Hypothalamus (tissue), 51 donors: ENCODE results near the gene AOPEP.
"Not testable (repeated sequence)": the region's sequence is repeated elsewhere in the genome, so short reads cannot be mapped to it uniquely, and the experiment has no call there.

Source experiments
- DNase-seq, 51 donors: peaks; one replicate each; lab custom pipeline; 2025; lab: John Stamatoyannopoulos, UW

Gene AOPEP

DNA sequence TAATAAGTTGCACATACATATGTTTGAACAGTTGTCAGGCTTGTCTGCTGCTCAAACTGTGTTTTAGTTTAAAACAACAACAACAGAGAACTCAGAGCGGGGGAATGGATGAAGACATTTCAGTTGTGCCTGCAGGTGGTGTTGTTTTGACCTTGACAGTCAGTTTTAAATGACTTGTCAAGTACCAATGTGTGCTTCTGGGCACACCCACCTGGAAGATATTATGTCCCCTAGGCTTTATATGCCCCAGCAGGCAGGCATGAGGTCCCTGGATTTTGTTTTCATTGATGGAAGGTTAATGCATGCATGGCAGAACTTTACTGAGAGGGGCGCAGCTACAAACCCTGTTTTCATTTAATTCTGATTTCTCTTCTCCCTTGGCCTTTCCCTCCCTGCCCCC lies 84.6 kb downstream of the AOPEP start:
- no peak for DNase-seq

GRCh38 chr9:94812343-94812742 lies 85.8 kb downstream of the AOPEP start:
- no peak for DNase-seq

DNA sequence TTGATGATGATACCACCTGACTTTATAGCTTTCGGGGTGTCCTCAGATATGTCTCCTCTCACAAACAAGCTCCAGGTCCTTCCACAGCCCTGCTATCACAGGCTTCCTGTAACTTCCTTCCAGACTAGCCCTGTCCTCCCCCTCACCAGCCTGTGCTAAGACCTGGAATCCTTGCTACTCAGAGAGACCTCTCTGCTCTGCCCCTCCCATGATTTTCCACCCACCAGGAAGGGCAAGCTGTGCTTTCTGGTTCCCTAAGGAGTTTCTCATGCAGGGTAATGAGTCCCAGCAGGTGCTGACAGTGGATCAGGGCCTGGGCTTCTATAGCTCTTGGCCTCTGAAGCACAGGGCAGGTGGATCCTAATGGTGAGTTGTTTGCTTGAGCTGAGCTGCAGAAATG lies 86.9 kb downstream of the AOPEP start:
- no peak for DNase-seq

DNA sequence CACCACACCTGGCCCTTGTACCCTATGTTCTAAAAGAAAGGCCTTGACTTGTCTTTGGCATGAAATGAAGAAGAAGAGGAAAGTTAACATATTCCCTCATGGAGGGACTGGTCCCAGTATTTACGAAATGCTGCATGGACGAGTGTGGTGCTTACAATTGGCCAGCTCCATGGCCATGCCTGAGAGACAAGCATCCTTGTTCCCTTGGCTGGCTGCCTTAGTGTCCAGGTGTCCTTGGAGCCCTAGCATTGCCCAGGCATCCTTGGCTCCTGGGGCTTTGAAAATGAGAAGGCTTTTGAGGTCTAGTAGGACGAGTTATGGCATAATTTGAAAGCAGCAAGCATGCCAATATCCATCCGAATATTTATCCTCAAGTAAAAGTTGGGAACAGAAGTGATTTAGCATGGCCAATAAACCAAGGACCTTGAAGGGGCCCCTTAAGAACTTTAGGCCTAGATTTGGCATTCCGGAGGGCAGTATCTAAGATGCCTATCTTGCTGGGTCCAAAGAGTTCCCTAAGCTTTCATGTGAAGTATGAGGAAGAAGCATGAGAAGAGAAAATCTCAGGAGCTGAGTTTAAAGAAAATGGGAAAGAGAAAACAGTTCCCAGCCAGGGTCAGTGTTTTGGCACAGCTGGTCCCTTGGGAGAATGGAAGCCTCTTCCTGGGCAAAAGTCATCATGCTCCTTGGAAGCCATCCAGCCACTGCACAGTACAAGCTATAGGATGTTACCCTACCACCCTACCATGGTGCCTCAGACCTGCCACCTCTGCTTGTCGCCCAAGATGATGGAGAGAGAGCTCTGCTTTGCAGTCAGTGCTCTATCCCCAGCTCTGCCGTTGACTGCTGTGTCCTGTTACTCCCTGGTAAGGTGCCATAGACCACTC lies 91.0 kb downstream of the AOPEP start:
- DNase-seq: no peak

DNA sequence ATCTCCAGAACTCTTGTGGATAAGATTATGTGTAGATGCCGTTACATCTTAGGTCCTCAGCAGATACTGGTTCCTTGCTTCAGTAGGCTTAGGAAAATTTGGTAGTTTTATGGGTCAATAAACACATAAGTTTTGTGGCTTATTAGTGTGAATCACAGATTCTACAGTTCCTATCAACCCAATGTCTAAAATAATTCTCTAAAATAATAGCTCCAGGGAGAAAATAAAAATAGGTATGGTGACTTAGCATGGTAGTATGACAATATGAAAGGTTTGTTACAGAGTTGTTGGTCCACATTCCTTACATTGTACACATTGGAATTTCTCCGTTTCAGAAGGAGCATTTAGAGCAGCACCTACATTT lies 91.7 kb downstream of the AOPEP start:
- no peak for DNase-seq

GRCh38 chr9:94819161-94819687 lies 92.7 kb downstream of the AOPEP start:
- DNase-seq: peak in 7 of 51 donors; percentile 7 to 36 (median 27)

DNA sequence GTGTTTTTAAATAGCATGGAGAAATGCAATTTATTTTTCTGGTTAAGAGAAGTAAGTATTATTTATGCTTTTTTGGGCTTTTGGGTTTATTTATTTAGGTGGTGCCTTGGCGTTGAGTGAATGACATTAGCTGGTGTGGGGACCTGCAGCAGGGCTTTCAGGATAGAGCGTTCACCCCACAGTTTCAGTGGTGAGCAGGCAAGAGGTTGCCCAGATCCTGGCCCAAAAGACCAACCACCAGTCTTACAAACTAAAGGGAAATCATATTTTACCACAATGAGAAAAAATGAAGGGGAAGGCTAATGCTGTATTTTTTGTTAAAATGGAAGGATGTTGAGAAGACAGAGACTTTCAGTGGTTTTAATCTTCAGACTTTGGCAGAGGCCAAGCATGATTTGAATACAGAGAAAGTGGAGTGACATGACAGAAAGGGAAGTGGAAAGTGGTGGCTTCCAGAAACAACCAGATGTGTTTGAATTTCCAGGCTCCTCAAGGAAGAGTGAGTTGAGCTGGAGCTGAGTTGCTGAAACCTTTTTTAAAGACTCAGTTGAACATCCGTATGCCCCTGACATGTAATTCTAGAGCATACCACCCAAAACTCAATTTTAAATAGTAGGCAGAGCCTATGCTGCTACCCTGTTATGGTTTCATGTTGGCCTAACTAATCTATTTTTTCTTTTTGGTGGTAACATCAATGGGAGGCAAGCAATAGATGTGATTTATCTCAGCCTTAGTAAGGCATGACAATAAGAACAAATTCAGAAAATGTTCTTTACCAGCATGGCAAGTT lies 94.8 kb downstream of the AOPEP start:
- no peak for DNase-seq

- no peak for DNase-seq
Observed at GRCh38 chr9:94822273-94822672, 95.8 kb downstream of the AOPEP start.

GRCh38 chr9:94823710-94824109 lies 97.2 kb downstream of the AOPEP start:
- no peak for DNase-seq

GRCh38 chr9:94824411-94824810 lies 97.9 kb downstream of the AOPEP start:
- DNase-seq: no peak

GRCh38 chr9:94824913-94825610 lies 98.6 kb downstream of the AOPEP start:
- peak in 1 of 51 donors; percentile 37 for DNase-seq

DNA sequence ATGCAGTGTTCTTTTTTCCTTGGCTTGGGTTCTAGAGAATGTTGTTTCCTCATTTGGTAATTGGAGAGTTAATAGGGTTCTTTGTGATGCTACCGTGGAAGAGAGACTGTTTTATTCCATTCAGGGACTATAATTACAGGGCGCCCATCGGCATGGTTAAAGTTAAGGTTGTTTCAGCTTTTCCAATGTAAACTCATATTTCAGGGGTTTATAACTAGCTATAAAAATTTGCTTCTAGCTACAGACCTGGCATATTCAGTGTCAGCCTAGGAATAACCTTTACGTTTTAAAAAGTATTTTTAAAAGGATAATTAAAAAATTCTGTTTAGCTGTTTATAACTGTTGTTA lies 99.1 kb downstream of the AOPEP start:
- DNase-seq: no peak

DNA sequence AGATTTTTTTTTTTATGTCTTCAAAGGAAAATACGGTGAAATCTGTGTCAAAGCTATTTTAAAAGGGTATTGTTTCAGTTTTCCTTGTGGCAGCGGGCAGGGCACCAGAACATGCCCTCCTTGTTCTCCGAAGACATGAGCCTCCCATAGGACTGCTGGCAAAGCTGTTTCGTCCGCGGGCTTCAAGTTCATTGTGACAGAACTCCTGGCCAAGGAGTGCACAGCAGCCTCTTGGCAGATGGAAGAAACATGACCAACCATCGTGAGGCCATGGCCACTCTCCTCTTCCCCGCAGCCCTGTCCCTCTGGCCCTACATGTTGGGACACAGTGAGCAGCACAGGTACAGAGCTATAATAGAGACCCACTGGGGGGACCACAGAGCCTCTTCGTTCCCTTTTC lies 99.5 kb downstream of the AOPEP start:
- peak in 2 of 51 donors; percentile 8 to 30 for DNase-seq

- DNase-seq: no peak
Observed at GRCh38 chr9:94826644-94827410, 100.3 kb downstream of the AOPEP start.

DNA sequence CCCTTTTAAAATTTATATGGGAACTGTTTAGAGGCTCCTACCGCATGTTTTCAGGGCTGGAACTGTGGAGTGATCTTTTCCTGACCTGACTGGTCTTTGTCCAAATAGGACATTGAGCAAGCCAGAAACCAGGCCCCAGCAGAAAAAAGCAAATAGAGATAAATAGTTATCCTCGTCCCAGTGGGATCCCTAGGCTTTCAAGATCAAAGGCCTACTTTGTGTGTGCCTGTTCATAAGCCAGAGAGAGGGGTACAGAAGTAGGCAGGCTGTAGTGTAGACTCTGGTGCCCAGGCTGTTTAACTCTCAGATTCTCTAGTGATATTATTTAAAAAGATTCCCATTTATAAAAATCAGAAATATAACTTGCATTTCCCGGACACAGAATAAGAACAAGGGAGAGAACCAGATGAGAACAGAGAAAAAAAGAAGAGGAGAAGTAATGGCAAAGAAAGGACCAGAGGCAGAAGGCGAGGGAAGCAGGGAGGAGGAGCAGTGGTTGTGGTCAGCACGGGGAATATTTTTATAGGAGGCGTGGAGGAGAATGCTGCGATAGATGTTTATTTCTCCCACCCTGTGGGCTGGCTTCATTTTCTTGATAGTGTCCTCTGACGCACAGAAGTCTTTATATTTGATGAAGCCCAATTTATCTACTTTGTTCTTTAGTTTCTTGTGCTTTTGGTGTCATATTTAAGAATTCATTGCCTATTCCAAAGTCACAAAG lies 101.2 kb downstream of the AOPEP start:
- DNase-seq: no peak

- no peak for DNase-seq
Observed at GRCh38 chr9:94829380-94830070, 103.0 kb downstream of the AOPEP start.

GRCh38 chr9:94830071-94830604 lies 103.6 kb downstream of the AOPEP start:
- DNase-seq: not testable (repeated sequence)

- no peak for DNase-seq
Observed at GRCh38 chr9:94833802-94834201, 107.3 kb downstream of the AOPEP start.

DNA sequence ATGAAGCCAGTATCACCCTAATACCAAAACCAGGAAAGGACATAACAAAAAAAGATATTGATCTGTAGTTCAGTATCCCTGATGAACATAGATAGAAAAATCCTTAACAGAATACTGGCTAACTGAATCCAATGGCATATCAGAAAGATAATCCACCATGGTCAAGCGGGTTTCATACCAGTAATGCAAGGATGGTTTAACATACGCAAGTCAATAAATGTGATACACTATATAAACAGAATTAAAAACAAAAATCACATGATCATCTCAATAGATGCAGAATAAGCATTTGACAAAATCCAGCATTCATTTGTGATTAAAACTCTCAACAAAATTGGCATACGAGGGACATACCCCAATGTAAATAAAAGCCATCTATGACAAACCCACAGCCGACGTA lies 110.9 kb downstream of the AOPEP start:
- DNase-seq: no peak
